ENCODE data around the gene RNU4-1. TPM values are rescaled to one million over a fixed set of nuclear protein-coding genes. Genes with fewer than 3 reads are reported as not detected.

RNU4-1 gene
- polyA plus RNA-seq, 3 donors, result not detected

DNA sequence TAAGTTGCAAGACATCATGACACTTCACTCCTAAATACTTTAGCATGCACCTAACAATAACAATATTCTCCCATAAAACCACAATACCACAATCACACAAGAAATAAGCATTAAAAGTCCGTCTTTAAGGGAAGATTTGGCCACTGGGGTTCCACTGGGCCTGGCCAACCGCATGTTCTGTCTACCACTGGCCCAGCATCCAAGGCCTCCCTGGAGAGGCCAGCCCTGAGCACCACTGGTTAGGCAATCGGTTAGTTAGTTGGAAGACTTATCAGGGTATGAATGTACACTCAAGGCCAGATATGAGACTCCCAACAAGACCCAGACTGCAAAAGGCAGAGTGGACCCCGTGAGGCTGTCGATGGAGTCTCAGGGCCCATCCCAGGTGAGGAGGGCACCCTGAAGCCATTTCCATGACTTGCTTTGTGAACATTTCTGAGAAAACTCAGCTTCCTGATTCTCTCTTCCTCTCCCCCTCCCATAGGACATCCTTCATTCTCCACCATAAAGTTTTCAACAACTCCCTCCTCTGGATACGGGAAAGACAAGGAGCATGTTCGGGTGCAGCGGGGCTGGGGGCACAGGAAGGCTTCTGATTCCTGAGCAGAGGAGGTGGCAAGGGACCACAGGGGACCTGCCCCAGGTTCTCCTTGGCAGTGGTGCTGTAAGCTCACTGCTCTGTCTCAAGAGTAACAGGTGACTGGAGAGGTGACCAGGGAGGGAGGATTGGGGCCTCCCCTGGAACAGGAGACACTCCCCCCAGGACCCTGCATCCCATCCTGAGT is 33.4 kb downstream of the RNU4-1 start:
- H3K27me3 ChIP-seq (ENCODE audit: control insufficient read depth in 2 of 2, insufficient read depth in 2 of 2, low read length in 2 of 2), result no peaks in the 10 kb centered on the region
- Mint-ChIP-seq H3K4me1 (peaks cover 96% of the 10 kb centered on the region), H3K4me3 (peak overlapping the region in 1 of 2 donors; percentile 46), H3K27me3 (ENCODE audit: low read depth in 3 of 3) (peaks cover 0 to 2% (median 0%) of the 10 kb centered on the region in 3 donors), H3K9me3 (no peaks in the 10 kb centered on the region), H3K27ac (peak overlapping the region; percentile 52 to 90 (median 67)), H3K36me3 (peaks cover 34 to 63% of the 10 kb centered on the region in 2 donors)
- H3K4me2 ChIP-seq (replicated peaks; ENCODE audit: extremely low read depth, low read length, poor library complexity, severe bottlenecking), result peak overlapping the region; percentile 11
- H3K79me2 ChIP-seq (ENCODE audit: insufficient read depth, low read length), result peaks cover 100% of the 10 kb centered on the region
- peaks cover 84% of the 10 kb centered on the region for H4K20me1 ChIP-seq (ENCODE audit: insufficient read depth, low read length)
- peaks cover 4 to 17% of the 10 kb centered on the region in 2 donors for H3K36me3 ChIP-seq (replicated peaks in 1 of 2; ENCODE audit: control insufficient read depth in 1 of 2, insufficient read depth in 2 of 2, low read length in 2 of 2)
- H3K4me3 ChIP-seq (replicated peaks in 1 of 3; ENCODE audit: low read depth in 2 of 3, low read length in 3 of 3), result peak overlapping the region in 1 of 3 experiments; percentile 18
- peak overlapping the region; percentile 1 to 55 for H3K27ac ChIP-seq (ENCODE audit: low read depth in 1 of 2, low read length in 2 of 2)
- 89% methylated on average over 7 of the region's 8 CpGs for WGBS (ENCODE audit: insufficient coverage)
- H3K9me3 ChIP-seq (replicated peaks in 1 of 2; ENCODE audit: control insufficient read depth in 1 of 2, insufficient read depth in 1 of 2, low read length in 2 of 2), result no peaks in the 10 kb centered on the region
- no peak overlapping the region for H3K9ac ChIP-seq (ENCODE audit: insufficient read depth, low read length, poor library complexity, severe bottlenecking)
- DNase-seq, result no peak
- intact Hi-C loops (cut with micrococcal nuclease), result no loop called here
- no peak overlapping the region for H2AFZ ChIP-seq (ENCODE audit: insufficient read depth, low read depth, low read length, poor library complexity, severe bottlenecking)
- TF ChIP-seq, protein P1, sequence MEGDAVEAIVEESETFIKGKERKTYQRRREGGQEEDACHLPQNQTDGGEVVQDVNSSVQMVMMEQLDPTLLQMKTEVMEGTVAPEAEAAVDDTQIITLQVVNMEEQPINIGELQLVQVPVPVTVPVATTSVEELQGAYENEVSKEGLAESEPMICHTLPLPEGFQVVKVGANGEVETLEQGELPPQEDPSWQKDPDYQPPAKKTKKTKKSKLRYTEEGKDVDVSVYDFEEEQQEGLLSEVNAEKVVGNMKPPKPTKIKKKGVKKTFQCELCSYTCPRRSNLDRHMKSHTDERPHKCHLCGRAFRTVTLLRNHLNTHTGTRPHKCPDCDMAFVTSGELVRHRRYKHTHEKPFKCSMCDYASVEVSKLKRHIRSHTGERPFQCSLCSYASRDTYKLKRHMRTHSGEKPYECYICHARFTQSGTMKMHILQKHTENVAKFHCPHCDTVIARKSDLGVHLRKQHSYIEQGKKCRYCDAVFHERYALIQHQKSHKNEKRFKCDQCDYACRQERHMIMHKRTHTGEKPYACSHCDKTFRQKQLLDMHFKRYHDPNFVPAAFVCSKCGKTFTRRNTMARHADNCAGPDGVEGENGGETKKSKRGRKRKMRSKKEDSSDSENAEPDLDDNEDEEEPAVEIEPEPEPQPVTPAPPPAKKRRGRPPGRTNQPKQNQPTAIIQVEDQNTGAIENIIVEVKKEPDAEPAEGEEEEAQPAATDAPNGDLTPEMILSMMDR (IDR thresholded peaks at IDR 0.05), result no peak
- peaks cover 89 to 98% of the 10 kb centered on the region in 2 donors for H3K4me1 ChIP-seq (ENCODE audit: control insufficient read depth in 1 of 2, insufficient read depth in 2 of 2, low read length in 2 of 2)

- Histone ChIP-seq H3K9me3 (replicated peaks in 1 of 2; ENCODE audit: control insufficient read depth in 1 of 2, insufficient read depth in 1 of 2, low read length in 2 of 2) (no peaks in the 10 kb centered on the region), H3K4me1 (ENCODE audit: control insufficient read depth in 1 of 2, insufficient read depth in 2 of 2, low read length in 2 of 2) (peaks cover 89 to 98% of the 10 kb centered on the region in 2 donors), H3K27me3 (ENCODE audit: control insufficient read depth in 2 of 2, insufficient read depth in 2 of 2, low read length in 2 of 2) (no peaks in the 10 kb centered on the region), H3K4me3 (replicated peaks in 1 of 3; ENCODE audit: low read depth in 2 of 3, low read length in 3 of 3) (no peak overlapping the region), H3K79me2 (ENCODE audit: insufficient read depth, low read length) (peaks cover 97% of the 10 kb centered on the region), H3K4me2 (replicated peaks; ENCODE audit: extremely low read depth, low read length, poor library complexity, severe bottlenecking) (no peak overlapping the region), H2AFZ (ENCODE audit: insufficient read depth, low read depth, low read length, poor library complexity, severe bottlenecking) (no peak overlapping the region), H3K27ac (ENCODE audit: low read depth in 1 of 2, low read length in 2 of 2) (no peak overlapping the region), H4K20me1 (ENCODE audit: insufficient read depth, low read length) (peaks cover 72% of the 10 kb centered on the region), H3K36me3 (replicated peaks in 1 of 2; ENCODE audit: control insufficient read depth in 1 of 2, insufficient read depth in 2 of 2, low read length in 2 of 2) (peaks cover 4 to 17% of the 10 kb centered on the region in 2 donors), H3K9ac (ENCODE audit: insufficient read depth, low read length, poor library complexity, severe bottlenecking) (no peak overlapping the region)
- peaks cover 95% of the 10 kb centered on the region for H3K4me1 Mint-ChIP-seq
- no peak overlapping the region for H3K4me3 Mint-ChIP-seq
- peaks cover 0 to 2% (median 0%) of the 10 kb centered on the region in 3 donors for H3K27me3 Mint-ChIP-seq (ENCODE audit: low read depth in 3 of 3)
- TF ChIP-seq, protein P1 (IDR thresholded peaks at IDR 0.05), result no peak
- 100% methylated on average over 2 of the region's 5 CpGs for WGBS (ENCODE audit: insufficient coverage)
- intact Hi-C loops (cut with micrococcal nuclease), result no loop called here
- H3K27ac Mint-ChIP-seq, result peak overlapping the region in 2 of 7 donors; percentile 13 to 77
- no peaks in the 10 kb centered on the region for H3K9me3 Mint-ChIP-seq
- no peak for DNase-seq
- H3K36me3 Mint-ChIP-seq, result peaks cover 28 to 67% of the 10 kb centered on the region in 2 donors
These were observed 34.6 kb downstream of the RNU4-1 start for GRCh38 chr12:120258323-120258896.

Measured in CD14-positive monocyte (primary cell).